Measurements from ENCODE around the gene UGGT1. TPM values are rescaled to one million over a fixed set of nuclear protein-coding genes. Genes with fewer than 3 reads are reported as not detected.

The UGGT1 gene
- total and polyA plus RNA-seq, 4 donors, result 6.7 to 74.7 (median 32.4) TPM

GRCh38 chr2:128199141-128199540 is 108.1 kb downstream of the UGGT1 start:
- 95% methylated on average over 7 of the region's 7 CpGs for WGBS

More at GRCh38 chr2:128199141-128199540, 108.1 kb downstream of the UGGT1 start:
- Histone ChIP-seq H3K36me3 (ENCODE audit: control insufficient read depth in 4 of 4, insufficient read depth in 3 of 4, low read depth in 1 of 4, low read length in 3 of 4) (no peaks in the 10 kb centered on the region), H3K4me1 (ENCODE audit: control insufficient read depth in 4 of 4, insufficient read depth in 4 of 4, low read length in 3 of 4) (peaks cover 0 to 9% (median 4%) of the 10 kb centered on the region in 4 donors), H3K4me3 (ENCODE audit: low read depth in 1 of 3, low read length in 3 of 3) (no peak overlapping the region), H3K27me3 (ENCODE audit: control insufficient read depth in 4 of 4, insufficient read depth in 4 of 4, low read length in 3 of 4) (no peaks in the 10 kb centered on the region), H3K9me3 (ENCODE audit: control insufficient read depth in 4 of 4, low read length in 3 of 4) (no peaks in the 10 kb centered on the region), H3K9ac (ENCODE audit: low read depth in 1 of 2, low read length in 2 of 2) (no peak overlapping the region), H3K27ac (ENCODE audit: low read depth in 1 of 2, low read length in 2 of 2) (no peak overlapping the region)
- DNase-seq (ENCODE audit: low spot score), result no peak
- TF ChIP-seq ZBTB33 (IDR thresholded peaks at IDR 0.05) (no peak), SP1 (IDR thresholded peaks at IDR 0.05) (no peak), YY1 (IDR thresholded peaks at IDR 0.05) (no peak), GABPA (IDR thresholded peaks at IDR 0.05 in 1 of 2, conservative IDR thresholded peaks at IDR 0.05 in 1 of 2) (no peak), TAF1 (conservative IDR thresholded peaks at IDR 0.05) (no peak), JUND (IDR thresholded peaks at IDR 0.05) (no peak), EGR1 (IDR thresholded peaks at IDR 0.05; ENCODE audit: low read depth in 2 of 2) (no peak), NR2F2 (IDR thresholded peaks at IDR 0.05) (no peak), RAD21 (IDR thresholded peaks at IDR 0.05) (no peak), HNF4A (conservative IDR thresholded peaks at IDR 0.05) (no peak), ATF3 (IDR thresholded peaks at IDR 0.05) (no peak), FOXA1 (IDR thresholded peaks at IDR 0.05) (no peak), FOXA2 (IDR thresholded peaks at IDR 0.05) (no peak), RXRA (IDR thresholded peaks at IDR 0.05) (no peak), HNF4G (IDR thresholded peaks at IDR 0.05) (no peak), CTCF (IDR thresholded peaks at IDR 0.05; ENCODE audit: low read depth, low read length, missing input control) (no peak)
- TF ChIP-seq, protein P1, sequence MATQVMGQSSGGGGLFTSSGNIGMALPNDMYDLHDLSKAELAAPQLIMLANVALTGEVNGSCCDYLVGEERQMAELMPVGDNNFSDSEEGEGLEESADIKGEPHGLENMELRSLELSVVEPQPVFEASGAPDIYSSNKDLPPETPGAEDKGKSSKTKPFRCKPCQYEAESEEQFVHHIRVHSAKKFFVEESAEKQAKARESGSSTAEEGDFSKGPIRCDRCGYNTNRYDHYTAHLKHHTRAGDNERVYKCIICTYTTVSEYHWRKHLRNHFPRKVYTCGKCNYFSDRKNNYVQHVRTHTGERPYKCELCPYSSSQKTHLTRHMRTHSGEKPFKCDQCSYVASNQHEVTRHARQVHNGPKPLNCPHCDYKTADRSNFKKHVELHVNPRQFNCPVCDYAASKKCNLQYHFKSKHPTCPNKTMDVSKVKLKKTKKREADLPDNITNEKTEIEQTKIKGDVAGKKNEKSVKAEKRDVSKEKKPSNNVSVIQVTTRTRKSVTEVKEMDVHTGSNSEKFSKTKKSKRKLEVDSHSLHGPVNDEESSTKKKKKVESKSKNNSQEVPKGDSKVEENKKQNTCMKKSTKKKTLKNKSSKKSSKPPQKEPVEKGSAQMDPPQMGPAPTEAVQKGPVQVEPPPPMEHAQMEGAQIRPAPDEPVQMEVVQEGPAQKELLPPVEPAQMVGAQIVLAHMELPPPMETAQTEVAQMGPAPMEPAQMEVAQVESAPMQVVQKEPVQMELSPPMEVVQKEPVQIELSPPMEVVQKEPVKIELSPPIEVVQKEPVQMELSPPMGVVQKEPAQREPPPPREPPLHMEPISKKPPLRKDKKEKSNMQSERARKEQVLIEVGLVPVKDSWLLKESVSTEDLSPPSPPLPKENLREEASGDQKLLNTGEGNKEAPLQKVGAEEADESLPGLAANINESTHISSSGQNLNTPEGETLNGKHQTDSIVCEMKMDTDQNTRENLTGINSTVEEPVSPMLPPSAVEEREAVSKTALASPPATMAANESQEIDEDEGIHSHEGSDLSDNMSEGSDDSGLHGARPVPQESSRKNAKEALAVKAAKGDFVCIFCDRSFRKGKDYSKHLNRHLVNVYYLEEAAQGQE (IDR thresholded peaks at IDR 0.05), result no peak
- TF ChIP-seq, protein P2, sequence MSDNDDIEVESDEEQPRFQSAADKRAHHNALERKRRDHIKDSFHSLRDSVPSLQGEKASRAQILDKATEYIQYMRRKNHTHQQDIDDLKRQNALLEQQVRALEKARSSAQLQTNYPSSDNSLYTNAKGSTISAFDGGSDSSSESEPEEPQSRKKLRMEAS (IDR thresholded peaks at IDR 0.05), result no peak

All from liver (tissue), 9 donors.